Measurements from ENCODE around the gene KIAA2012. TPM values are rescaled to one million over a fixed set of nuclear protein-coding genes. Genes with fewer than 3 reads are reported as not detected.

The KIAA2012 gene
- total RNA-seq, 2 donors from 2014 or later: 0.74 TPM; not detected in 1

GRCh38 chr2:202037086-202037485 is 36.0 kb upstream of the KIAA2012 start:
- DNase-seq (ENCODE audit: low spot score): no peak
- 12% methylated on average over 7 of the region's 7 CpGs for WGBS
- H3K4me1 ChIP-seq (replicated peaks): no peaks in the 10 kb centered on the region
- peak overlapping the region; percentile 63 to 77 for H3K4me3 ChIP-seq
- no peaks in the 10 kb centered on the region for H3K9me3 ChIP-seq
- no peaks in the 10 kb centered on the region for H3K36me3 ChIP-seq
- TF ChIP-seq POLR2AphosphoS5 (IDR thresholded peaks at IDR 0.05) (peak; percentile 84), POLR2A (IDR thresholded peaks at IDR 0.05) (no peak)
- intact Hi-C loops (cut with DNase I): loop anchor here (5.0 kb wide), 2 partner anchors 115 to 135 kb away; no protein-coding TSS in a partner anchor
- H3K27me3 ChIP-seq (replicated peaks; ENCODE audit: insufficient read depth): no peaks in the 10 kb centered on the region
- peak overlapping the region; percentile 90 to 95 for H3K27ac ChIP-seq

- no peaks in the 10 kb centered on the region for H3K9me3 ChIP-seq
- H3K4me3 ChIP-seq: no peak overlapping the region
- TF ChIP-seq POLR2AphosphoS5 (IDR thresholded peaks at IDR 0.05) (no peak), CTCF (IDR thresholded peaks at IDR 0.05) (no peak), POLR2A (IDR thresholded peaks at IDR 0.05) (no peak)
- WGBS: 18% methylated on average over 4 of the region's 4 CpGs
- no peaks in the 10 kb centered on the region for H3K27me3 ChIP-seq (replicated peaks; ENCODE audit: insufficient read depth)
- intact Hi-C loops (cut with DNase I): loop anchor here (5.0 kb wide), 2 partner anchors 114 to 134 kb away; no protein-coding TSS in a partner anchor
- peak; percentile 12 for DNase-seq (ENCODE audit: low spot score)
- H3K27ac ChIP-seq: peak overlapping the region; percentile 90 to 95
- no peaks in the 10 kb centered on the region for H3K36me3 ChIP-seq
- no peaks in the 10 kb centered on the region for H3K4me1 ChIP-seq (replicated peaks)
Observed at GRCh38 chr2:202038471-202039277, 34.4 kb upstream of the KIAA2012 start.

GRCh38 chr2:202039278-202040078 is 33.6 kb upstream of the KIAA2012 start:
- TF ChIP-seq POLR2AphosphoS5 (IDR thresholded peaks at IDR 0.05) (no peak), POLR2A (IDR thresholded peaks at IDR 0.05) (no peak), CTCF (IDR thresholded peaks at IDR 0.05) (no peak)
- 11% methylated on average over 13 of the region's 13 CpGs for WGBS
- no peaks in the 10 kb centered on the region for H3K4me1 ChIP-seq (replicated peaks)
- H3K27me3 ChIP-seq (replicated peaks; ENCODE audit: insufficient read depth): no peaks in the 10 kb centered on the region
- no peak overlapping the region for H3K4me3 ChIP-seq
- DNase-seq (ENCODE audit: low spot score): peak; percentile 9
- peak overlapping the region; percentile 90 to 95 for H3K27ac ChIP-seq
- no peaks in the 10 kb centered on the region for H3K36me3 ChIP-seq
- intact Hi-C loops (cut with DNase I): loop anchor here (5.0 kb wide), 2 partner anchors 113 to 133 kb away; no protein-coding TSS in a partner anchor
- H3K9me3 ChIP-seq: no peaks in the 10 kb centered on the region

- Histone ChIP-seq H3K4me1 (replicated peaks) (no peaks in the 10 kb centered on the region), H3K36me3 (no peaks in the 10 kb centered on the region), H3K4me3 (no peak overlapping the region), H3K9me3 (no peaks in the 10 kb centered on the region), H3K27me3 (replicated peaks; ENCODE audit: insufficient read depth) (no peaks in the 10 kb centered on the region), H3K27ac (peak overlapping the region in 1 of 2 donors; percentile 95)
- intact Hi-C loops (cut with DNase I): no loop called here
- no peak for TF ChIP-seq CTCF (IDR thresholded peaks at IDR 0.05)
- no peak for TF ChIP-seq POLR2A (IDR thresholded peaks at IDR 0.05)
- no peak for TF ChIP-seq POLR2AphosphoS5 (IDR thresholded peaks at IDR 0.05)
- 49% methylated on average over 4 of the region's 4 CpGs for WGBS
- no peak for DNase-seq (ENCODE audit: low spot score)
Observed at GRCh38 chr2:202040079-202040844, 32.8 kb upstream of the KIAA2012 start.

GRCh38 chr2:202042444-202042843 is 30.6 kb upstream of the KIAA2012 start:
- no peaks in the 10 kb centered on the region for H3K36me3 ChIP-seq
- WGBS: 91% methylated on average over 5 of the region's 5 CpGs
- intact Hi-C loops (cut with DNase I): no loop called here
- no peak for DNase-seq (ENCODE audit: low spot score)
- H3K4me1 ChIP-seq (replicated peaks): no peaks in the 10 kb centered on the region
- TF ChIP-seq POLR2AphosphoS5 (IDR thresholded peaks at IDR 0.05) (no peak), CTCF (IDR thresholded peaks at IDR 0.05) (no peak), POLR2A (IDR thresholded peaks at IDR 0.05) (no peak)
- H3K27ac ChIP-seq: no peak overlapping the region
- H3K27me3 ChIP-seq (replicated peaks; ENCODE audit: insufficient read depth): no peaks in the 10 kb centered on the region
- no peak overlapping the region for H3K4me3 ChIP-seq
- H3K9me3 ChIP-seq: no peaks in the 10 kb centered on the region

Measured in prostate gland (tissue), 2 donors.